ENCODE measurements around the gene METTL17. TPM values are rescaled to one million over a fixed set of nuclear protein-coding genes. Genes with fewer than 3 reads are reported as not detected.

METTL17 gene
- total and polyA plus RNA-seq, 2 of the 8 experiments (the other 6 are each of a cell fraction or from before 2014, with no cell fraction given), result 73.8 to 138 TPM

DNA sequence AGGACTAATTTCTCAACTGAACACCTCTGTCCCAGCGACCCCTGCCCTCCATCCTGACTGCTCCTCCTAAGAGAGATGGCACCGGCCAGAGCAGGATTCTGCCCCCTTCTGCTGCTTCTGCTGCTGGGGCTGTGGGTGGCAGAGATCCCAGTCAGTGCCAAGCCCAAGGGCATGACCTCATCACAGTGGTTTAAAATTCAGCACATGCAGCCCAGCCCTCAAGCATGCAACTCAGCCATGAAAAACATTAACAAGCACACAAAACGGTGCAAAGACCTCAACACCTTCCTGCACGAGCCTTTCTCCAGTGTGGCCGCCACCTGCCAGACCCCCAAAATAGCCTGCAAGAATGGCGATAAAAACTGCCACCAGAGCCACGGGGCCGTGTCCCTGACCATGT lies 53.1 kb downstream of the METTL17 start (continued):
- TF ChIP-seq, protein P1, sequence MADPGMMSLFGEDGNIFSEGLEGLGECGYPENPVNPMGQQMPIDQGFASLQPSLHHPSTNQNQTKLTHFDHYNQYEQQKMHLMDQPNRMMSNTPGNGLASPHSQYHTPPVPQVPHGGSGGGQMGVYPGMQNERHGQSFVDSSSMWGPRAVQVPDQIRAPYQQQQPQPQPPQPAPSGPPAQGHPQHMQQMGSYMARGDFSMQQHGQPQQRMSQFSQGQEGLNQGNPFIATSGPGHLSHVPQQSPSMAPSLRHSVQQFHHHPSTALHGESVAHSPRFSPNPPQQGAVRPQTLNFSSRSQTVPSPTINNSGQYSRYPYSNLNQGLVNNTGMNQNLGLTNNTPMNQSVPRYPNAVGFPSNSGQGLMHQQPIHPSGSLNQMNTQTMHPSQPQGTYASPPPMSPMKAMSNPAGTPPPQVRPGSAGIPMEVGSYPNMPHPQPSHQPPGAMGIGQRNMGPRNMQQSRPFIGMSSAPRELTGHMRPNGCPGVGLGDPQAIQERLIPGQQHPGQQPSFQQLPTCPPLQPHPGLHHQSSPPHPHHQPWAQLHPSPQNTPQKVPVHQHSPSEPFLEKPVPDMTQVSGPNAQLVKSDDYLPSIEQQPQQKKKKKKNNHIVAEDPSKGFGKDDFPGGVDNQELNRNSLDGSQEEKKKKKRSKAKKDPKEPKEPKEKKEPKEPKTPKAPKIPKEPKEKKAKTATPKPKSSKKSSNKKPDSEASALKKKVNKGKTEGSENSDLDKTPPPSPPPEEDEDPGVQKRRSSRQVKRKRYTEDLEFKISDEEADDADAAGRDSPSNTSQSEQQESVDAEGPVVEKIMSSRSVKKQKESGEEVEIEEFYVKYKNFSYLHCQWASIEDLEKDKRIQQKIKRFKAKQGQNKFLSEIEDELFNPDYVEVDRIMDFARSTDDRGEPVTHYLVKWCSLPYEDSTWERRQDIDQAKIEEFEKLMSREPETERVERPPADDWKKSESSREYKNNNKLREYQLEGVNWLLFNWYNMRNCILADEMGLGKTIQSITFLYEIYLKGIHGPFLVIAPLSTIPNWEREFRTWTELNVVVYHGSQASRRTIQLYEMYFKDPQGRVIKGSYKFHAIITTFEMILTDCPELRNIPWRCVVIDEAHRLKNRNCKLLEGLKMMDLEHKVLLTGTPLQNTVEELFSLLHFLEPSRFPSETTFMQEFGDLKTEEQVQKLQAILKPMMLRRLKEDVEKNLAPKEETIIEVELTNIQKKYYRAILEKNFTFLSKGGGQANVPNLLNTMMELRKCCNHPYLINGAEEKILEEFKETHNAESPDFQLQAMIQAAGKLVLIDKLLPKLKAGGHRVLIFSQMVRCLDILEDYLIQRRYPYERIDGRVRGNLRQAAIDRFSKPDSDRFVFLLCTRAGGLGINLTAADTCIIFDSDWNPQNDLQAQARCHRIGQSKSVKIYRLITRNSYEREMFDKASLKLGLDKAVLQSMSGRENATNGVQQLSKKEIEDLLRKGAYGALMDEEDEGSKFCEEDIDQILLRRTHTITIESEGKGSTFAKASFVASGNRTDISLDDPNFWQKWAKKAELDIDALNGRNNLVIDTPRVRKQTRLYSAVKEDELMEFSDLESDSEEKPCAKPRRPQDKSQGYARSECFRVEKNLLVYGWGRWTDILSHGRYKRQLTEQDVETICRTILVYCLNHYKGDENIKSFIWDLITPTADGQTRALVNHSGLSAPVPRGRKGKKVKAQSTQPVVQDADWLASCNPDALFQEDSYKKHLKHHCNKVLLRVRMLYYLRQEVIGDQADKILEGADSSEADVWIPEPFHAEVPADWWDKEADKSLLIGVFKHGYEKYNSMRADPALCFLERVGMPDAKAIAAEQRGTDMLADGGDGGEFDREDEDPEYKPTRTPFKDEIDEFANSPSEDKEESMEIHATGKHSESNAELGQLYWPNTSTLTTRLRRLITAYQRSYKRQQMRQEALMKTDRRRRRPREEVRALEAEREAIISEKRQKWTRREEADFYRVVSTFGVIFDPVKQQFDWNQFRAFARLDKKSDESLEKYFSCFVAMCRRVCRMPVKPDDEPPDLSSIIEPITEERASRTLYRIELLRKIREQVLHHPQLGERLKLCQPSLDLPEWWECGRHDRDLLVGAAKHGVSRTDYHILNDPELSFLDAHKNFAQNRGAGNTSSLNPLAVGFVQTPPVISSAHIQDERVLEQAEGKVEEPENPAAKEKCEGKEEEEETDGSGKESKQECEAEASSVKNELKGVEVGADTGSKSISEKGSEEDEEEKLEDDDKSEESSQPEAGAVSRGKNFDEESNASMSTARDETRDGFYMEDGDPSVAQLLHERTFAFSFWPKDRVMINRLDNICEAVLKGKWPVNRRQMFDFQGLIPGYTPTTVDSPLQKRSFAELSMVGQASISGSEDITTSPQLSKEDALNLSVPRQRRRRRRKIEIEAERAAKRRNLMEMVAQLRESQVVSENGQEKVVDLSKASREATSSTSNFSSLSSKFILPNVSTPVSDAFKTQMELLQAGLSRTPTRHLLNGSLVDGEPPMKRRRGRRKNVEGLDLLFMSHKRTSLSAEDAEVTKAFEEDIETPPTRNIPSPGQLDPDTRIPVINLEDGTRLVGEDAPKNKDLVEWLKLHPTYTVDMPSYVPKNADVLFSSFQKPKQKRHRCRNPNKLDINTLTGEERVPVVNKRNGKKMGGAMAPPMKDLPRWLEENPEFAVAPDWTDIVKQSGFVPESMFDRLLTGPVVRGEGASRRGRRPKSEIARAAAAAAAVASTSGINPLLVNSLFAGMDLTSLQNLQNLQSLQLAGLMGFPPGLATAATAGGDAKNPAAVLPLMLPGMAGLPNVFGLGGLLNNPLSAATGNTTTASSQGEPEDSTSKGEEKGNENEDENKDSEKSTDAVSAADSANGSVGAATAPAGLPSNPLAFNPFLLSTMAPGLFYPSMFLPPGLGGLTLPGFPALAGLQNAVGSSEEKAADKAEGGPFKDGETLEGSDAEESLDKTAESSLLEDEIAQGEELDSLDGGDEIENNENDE (IDR thresholded peaks at IDR 0.05; ENCODE audit: insufficient replicate concordance, low read length), result no peak
